SU-DHL-6 (cell line): ENCODE data around the gene KCNS1.

ENCODE experiments used
- H2AFZ ChIP-seq: fragments of 200-600 bp; sonication (generic); 2 replicates; pipeline ENCODE4 v1.6.1; 2014; ENCODE audit warnings: low read depth, mild to moderate bottlenecking, moderate library complexity, mixed read lengths, antibody characterized with exemption, low read length; ENCODE audit not compliant: severe bottlenecking
- H3F3A ChIP-seq: fragments of 200-600 bp; shearing (Covaris generic); 2 replicates; pipeline ENCODE4 v1.6.0; 2016; ENCODE audit warnings: antibody characterized with exemption, mild to moderate bottlenecking; ENCODE audit not compliant: insufficient read depth
- H3K27ac ChIP-seq: fragments of 200-600 bp; sonication (generic); 2 replicates; pipeline ENCODE4 v1.5.1; 2016; ENCODE audit warnings: low read depth, mild to moderate bottlenecking, low read length, moderate library complexity, mixed read lengths
- H3K27me3 ChIP-seq: fragments of 200-600 bp; sonication (generic), shearing (Covaris generic); 2 replicates; pipeline ENCODE4 v1.6.0; 2014; ENCODE audit warnings: mild to moderate bottlenecking, low read length
- H3K36me3 ChIP-seq: fragments of 200-600 bp; sonication (generic); 2 replicates; pipeline ENCODE4 v1.6.1; 2014; ENCODE audit warnings: mild to moderate bottlenecking, low read length, mixed read lengths
- H3K4me2 ChIP-seq: fragments of 300-600, 200-600 bp; shearing (Covaris generic), sonication (generic); 2 replicates; pipeline ENCODE4 v1.6.0; 2014; ENCODE audit warnings: low read length, low read depth, mild to moderate bottlenecking; ENCODE audit not compliant: poor library complexity, severe bottlenecking
- H3K4me3 ChIP-seq: fragments of 200-600 bp; sonication (generic); 2 replicates; pipeline ENCODE4 v1.5.1; 2014; ENCODE audit warnings: antibody characterized with exemption, low read length, mild to moderate bottlenecking, mixed read lengths; ENCODE audit not compliant: insufficient read depth, poor library complexity, severe bottlenecking
- H3K79me2 ChIP-seq: fragments of 200-600 bp; sonication (generic); 2 replicates; pipeline ENCODE4 v1.6.1; 2014; ENCODE audit warnings: mild to moderate bottlenecking, low read length, moderate library complexity; ENCODE audit not compliant: insufficient read depth
- H3K9ac ChIP-seq: fragments of 200-600 bp; sonication (generic); 2 replicates; pipeline ENCODE4 v1.7.0; 2014; ENCODE audit warnings: mild to moderate bottlenecking, low read length
- H3K9me2 ChIP-seq: fragments of 200-600 bp; sonication (generic); replicated peaks from 2 replicates; pipeline ENCODE4 v1.6.1; 2014; ENCODE audit warnings: low read length; ENCODE audit not compliant: insufficient read depth
- H3K9me3 ChIP-seq: fragments of 200-600 bp; sonication (generic); 2 replicates; pipeline ENCODE4 v1.6.1; 2014; ENCODE audit warnings: low read length, mixed read lengths; ENCODE audit not compliant: insufficient read depth
- H4K20me1 ChIP-seq: fragments of 200-600 bp; sonication (generic); 2 replicates; pipeline ENCODE4 v1.6.1; 2014; ENCODE audit warnings: low read depth, mild to moderate bottlenecking, antibody characterized with exemption, low read length, moderate library complexity, mixed read lengths
- EZH2phosphoT487 ChIP-seq: fragments of 200-600 bp; sonication (generic), shearing (Covaris generic); conservative IDR thresholded peaks from 2 replicates; pipeline ENCODE4 v1.6.1; 2018; ENCODE audit warnings: mild to moderate bottlenecking, antibody characterized with exemption, low read length, moderate library complexity, mixed read lengths
- TF ChIP-seq, protein P1 (sequence below): fragments of 200-600 bp; sonication (generic); IDR thresholded peaks from one replicate; pipeline ENCODE4 v1.5.1; 2017; ENCODE audit warnings: antibody characterized with exemption, mild to moderate bottlenecking, low read length, moderate library complexity; ENCODE audit not compliant: insufficient read depth, poor library complexity, severe bottlenecking

KCNS1 gene

DNA sequence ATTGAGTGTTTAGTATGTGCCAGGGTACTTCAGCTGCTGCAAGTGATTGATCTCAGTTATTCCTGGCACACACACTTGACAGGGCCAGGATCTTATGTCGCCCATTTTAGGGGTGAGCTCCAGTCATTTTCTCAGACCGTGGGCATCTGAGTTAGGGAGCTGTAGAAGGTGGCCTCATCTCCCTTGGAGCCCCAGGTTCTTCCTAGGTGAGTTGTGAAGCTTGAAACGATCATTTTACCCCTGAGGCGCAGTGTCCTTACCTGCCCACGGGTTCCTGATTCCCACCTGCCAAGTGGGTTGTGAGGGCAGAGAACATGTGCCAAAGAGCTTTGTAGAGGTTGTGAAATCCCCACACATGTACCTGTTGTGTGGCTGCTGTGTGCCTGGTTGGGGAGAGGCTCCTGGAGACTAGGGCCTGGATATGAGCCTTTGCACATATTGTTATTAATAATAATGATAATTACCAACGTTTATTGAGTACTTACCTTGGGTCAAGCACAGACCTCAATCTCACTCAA lies 465 bp upstream of the KCNS1 start:
- Histone ChIP-seq H3K36me3 (no peaks in the 10 kb centered on the region), H3K27ac (no peak overlapping the region), H3K79me2 (no peaks in the 10 kb centered on the region), H3K4me2 (no peak overlapping the region), H3K9me3 (no peaks in the 10 kb centered on the region), H3K27me3 (no peaks in the 10 kb centered on the region), H3K9ac (no peak overlapping the region), H4K20me1 (no peaks in the 10 kb centered on the region), H3K4me3 (no peak overlapping the region), H3F3A (no peaks in the 10 kb centered on the region), H3K9me2 (no peaks in the 10 kb centered on the region), H2AFZ (peak overlapping the region; percentile 69)
- TF ChIP-seq EZH2phosphoT487: no peak
- TF ChIP-seq, protein P1, sequence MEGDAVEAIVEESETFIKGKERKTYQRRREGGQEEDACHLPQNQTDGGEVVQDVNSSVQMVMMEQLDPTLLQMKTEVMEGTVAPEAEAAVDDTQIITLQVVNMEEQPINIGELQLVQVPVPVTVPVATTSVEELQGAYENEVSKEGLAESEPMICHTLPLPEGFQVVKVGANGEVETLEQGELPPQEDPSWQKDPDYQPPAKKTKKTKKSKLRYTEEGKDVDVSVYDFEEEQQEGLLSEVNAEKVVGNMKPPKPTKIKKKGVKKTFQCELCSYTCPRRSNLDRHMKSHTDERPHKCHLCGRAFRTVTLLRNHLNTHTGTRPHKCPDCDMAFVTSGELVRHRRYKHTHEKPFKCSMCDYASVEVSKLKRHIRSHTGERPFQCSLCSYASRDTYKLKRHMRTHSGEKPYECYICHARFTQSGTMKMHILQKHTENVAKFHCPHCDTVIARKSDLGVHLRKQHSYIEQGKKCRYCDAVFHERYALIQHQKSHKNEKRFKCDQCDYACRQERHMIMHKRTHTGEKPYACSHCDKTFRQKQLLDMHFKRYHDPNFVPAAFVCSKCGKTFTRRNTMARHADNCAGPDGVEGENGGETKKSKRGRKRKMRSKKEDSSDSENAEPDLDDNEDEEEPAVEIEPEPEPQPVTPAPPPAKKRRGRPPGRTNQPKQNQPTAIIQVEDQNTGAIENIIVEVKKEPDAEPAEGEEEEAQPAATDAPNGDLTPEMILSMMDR: no peak

DNA sequence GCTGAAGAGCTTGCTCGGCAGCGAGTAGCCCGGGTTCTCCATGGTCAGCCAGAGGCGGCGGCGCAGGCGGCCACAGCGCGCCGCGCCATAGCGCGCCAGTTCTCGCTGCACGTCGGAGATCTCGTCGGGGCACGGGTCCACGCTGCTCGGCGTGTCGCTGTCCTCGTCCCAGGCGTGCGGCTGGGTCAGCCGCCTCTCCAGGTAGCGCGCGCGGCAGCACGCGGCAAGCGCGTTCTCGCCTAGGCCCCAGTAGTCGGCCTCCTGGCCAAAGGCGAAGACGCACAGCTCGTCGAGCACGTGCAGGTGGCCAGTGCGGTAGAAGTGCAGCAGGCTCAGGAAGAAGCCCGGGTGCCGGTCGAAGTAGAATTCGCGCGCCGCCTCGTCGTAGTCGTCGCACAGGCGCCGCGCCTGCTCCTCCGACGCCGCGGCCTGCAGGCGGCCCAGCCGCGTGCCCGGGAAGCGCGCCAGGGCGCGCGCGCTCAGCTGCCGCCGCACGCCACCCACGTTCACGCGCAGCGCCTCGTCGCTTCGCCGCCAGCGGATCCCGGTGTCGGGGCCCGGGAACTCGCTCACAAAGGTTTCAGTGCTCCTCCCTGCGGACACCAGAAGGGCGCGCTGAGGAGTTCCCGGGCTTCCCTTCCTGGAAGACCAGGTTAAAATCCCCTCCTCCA lies 2.7 kb downstream of the KCNS1 start:
- H4K20me1 ChIP-seq: no peaks in the 10 kb centered on the region
- H3F3A ChIP-seq: no peaks in the 10 kb centered on the region
- H3K79me2 ChIP-seq: no peaks in the 10 kb centered on the region
- H3K36me3 ChIP-seq: no peaks in the 10 kb centered on the region
- H3K27me3 ChIP-seq: no peaks in the 10 kb centered on the region
- TF ChIP-seq EZH2phosphoT487: no peak
- TF ChIP-seq, protein P1: no peak
- H3K4me2 ChIP-seq: no peak overlapping the region
- no peak overlapping the region for H3K27ac ChIP-seq
- no peak overlapping the region for H2AFZ ChIP-seq
- no peak overlapping the region for H3K9ac ChIP-seq
- H3K9me3 ChIP-seq: no peaks in the 10 kb centered on the region
- H3K9me2 ChIP-seq: no peaks in the 10 kb centered on the region
- H3K4me3 ChIP-seq: no peak overlapping the region

DNA sequence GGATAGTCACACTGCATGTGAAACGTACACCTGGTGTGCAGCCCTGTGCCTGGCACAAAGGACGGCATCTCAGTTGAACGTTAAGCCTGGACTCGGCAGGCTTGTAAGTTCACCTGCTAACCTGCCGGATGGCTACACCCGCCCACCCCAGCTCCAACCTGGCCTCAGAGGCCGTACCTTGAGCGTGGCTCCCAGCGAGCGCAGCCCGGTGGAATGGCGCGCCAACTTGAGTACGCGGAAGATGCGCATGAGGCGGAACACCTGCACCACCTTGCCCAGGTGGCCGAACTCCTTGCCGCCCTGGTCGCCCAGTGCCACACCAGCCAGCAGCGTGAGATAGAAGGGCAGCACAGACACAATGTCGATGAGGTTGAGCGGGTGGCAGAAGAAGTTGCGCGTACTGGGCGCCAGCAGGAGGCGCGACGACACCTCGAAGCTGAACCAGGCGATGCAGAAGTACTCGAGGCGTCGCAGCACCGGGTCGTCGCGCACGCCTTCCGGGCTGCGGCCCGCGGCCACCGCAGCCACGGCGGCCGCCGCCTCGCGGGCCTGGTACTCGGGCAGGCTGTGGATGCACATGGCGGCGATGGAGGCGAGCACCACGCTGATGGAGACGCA lies 3.3 kb downstream of the KCNS1 start:
- Histone ChIP-seq H2AFZ (no peak overlapping the region), H4K20me1 (no peaks in the 10 kb centered on the region), H3K9ac (no peak overlapping the region), H3K27me3 (no peaks in the 10 kb centered on the region), H3K9me2 (no peaks in the 10 kb centered on the region), H3F3A (no peaks in the 10 kb centered on the region), H3K9me3 (no peaks in the 10 kb centered on the region), H3K27ac (no peak overlapping the region), H3K79me2 (no peaks in the 10 kb centered on the region), H3K4me3 (no peak overlapping the region), H3K4me2 (no peak overlapping the region), H3K36me3 (no peaks in the 10 kb centered on the region)
- TF ChIP-seq, protein P1: no peak
- TF ChIP-seq EZH2phosphoT487: no peak
